DMS 273 (cell line): ENCODE measurements around the gene DEPDC1.
"Not testable (repeated sequence)": the region's sequence is repeated elsewhere in the genome, so short reads cannot be mapped to it uniquely, and the experiment has no call there.

ENCODE experiments used
- DNase-seq: peaks from one replicate; lab custom pipeline; 2025; ENCODE audit not compliant: unreplicated experiment; lab: John Stamatoyannopoulos, UW

DEPDC1 gene

DNA sequence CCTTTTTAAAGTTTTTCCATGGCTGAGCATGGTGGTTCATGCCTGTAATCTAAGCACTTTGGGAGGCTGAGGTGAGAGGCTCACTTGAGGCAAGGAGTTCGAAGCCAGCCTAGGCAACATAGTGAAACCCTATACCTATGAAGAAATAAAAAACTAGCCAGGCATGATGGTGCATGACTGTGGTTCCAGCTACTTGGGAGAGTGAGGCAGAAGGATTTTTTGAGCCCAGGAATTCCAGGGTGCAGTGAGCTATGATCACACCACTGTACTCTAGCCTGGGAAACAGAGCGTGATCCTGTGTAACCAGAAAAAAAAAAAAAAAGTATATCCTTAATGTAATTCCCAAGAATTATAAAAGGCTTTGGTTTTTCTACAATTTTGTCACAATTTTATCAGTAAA, 17.4 kb downstream of the DEPDC1 start:
- DNase-seq = no peak

DNA sequence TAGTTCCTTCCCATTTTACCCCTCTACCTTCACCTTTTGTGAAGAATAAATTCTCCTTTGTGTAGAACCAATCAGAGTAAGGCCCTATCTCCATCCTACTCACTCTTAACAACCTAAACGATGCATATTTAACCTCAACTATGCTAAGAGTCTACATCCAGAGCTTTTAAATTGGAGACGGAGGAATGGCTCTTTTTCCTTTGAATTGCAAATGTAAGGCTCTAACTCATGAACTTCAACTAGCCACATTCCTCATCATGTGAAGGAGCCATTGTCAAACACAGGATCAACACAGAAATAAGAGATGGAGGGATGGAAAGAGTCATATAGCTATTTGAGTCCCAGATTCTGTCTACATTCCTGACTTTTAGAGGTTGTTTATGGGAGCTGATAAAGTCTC, 18.2 kb downstream of the DEPDC1 start:
- DNase-seq = no peak

DNA sequence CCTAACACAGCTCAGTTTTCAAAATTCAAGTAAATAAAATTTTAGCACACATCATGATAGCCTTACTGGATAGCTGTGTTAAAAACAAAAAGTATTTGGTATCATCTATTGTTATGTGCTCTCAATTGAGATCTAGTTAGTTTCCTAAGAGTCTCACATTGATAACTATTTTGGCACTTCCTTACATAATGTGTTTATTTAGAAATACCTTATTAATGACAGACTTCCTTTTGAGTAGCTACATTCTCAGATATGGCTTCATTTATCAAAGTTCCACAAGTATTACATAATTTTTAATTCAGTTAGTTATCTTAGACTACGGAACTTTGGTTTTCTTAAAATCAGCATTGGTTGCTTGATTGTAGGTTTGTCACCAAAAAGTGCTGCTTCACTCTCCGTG, 20.3 kb downstream of the DEPDC1 start:
- DNase-seq = not testable (repeated sequence)

DNA sequence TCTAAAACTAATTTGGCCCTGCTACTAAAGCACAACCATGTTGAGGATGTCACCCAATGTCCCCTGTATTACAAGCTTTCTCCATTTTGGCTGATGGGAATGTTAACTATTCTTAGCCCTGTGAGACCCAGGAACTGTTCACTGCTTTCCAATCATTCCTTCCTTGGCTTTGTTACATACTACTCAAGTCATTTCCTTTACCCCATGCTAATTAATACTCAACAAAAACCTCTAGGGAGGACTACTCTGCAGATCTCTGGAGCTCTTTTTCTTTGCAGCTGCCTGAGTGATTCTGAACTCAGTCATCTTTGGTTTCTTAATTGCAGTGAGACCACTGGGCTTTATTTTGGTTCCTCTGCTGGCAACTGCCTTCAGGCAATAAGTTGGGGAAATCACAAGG, 23.8 kb downstream of the DEPDC1 start:
- no peak for DNase-seq

DNA sequence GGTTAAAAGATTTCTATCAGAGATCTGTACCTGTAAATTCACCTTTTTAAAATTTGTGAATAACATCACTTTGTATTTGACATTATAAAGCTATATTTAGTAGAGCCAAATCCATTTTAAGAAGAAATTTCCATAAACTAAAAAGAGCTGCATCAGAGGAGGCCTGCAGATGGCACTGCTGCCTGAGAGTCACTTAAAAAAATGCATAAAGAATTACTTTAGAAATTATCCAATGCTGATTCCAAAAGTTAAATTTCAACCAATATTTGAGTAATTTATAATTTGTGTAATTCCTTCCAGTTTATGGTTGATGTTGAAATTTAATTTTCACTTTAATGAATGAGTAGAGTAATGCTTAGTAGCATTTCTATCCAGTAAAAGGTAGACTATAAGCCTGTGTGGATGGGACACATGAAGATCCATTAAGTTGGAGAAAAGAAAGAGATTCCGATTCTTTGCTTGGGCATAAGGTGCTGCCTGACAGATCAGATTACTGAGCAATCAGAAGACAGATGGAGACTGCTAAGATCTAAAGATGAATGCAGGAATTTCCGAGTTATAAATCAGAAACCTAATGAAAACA, 26.4 kb downstream of the DEPDC1 start:
- peak; percentile 54 for DNase-seq

DNA sequence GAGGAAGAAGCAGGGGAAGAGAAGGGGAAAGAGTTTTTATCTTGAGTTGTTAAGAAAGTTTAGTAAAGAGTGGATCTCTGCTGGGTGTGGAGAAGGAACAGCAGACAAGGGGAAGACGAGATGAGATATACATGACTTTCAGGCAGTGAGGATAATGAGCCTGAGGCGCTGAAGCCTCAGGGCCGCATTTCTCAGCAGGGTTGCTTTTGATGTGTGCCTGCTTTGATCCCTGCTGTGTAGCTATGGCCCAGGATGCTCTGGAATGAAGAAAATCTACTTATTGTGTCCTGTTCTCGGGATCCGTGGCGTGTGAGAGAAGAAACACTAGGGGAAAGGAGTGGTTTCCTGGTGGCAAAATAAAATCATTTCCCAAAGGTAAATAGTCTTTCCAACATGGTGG, 32.0 kb downstream of the DEPDC1 start:
- no peak for DNase-seq

DNA sequence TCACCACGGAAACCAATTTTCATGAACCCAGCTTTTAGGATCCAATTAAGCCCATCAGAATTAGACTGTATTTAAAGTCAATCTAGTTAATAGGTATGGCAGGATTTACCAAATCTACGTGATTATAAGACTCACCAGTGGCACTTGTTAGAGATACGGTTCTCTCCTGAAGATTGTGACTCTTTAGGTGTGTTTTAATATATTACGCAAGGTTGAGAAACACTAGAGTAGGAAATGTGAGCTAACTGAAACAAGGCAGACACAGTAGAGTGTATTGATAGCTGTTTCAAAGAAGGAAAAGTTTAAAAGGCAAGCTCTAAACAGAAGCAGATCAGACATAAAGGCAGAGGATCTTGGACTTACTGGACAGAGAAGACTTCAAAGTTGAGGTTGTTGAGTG, 35.9 kb downstream of the DEPDC1 start:
- no peak for DNase-seq

DNA sequence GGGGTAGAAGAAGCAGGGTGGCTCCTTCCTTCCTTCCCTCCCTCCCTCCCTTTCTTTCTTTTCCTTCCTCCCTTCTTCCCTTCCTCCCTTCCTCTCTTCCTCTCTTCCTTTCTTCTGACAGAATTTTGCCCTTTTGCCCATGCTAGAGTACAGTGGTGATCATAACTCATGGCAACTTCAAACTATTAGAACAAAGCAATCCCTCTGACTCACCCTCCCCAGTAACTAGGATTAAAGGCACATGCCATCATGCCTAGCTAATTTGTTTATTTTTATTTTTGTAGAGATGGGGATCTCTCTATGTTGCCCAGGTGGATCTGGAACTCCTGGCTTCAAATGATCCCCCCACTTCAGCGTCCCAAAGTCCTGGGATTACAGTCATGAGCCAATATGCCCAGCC, 37.1 kb downstream of the DEPDC1 start:
- DNase-seq = no peak

DNA sequence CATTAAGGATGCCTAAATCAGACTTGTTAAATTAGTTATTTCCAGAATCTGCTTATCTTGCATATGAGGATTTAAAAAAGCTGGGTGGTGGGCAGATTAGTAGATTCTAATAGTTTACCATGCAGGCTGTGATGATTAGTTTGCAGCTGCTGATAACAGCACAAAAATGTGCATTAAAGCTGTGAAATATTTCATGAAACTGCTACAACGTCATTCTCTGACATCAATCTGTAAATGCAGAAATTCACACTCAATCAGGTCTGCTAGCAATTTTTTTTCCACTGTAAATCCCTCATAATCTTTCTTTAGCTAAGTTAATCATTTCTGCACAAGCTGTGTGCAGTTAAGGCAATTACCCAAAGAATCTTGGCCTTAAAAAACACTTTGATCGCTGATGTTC, 37.8 kb downstream of the DEPDC1 start:
- DNase-seq = no peak

DNA sequence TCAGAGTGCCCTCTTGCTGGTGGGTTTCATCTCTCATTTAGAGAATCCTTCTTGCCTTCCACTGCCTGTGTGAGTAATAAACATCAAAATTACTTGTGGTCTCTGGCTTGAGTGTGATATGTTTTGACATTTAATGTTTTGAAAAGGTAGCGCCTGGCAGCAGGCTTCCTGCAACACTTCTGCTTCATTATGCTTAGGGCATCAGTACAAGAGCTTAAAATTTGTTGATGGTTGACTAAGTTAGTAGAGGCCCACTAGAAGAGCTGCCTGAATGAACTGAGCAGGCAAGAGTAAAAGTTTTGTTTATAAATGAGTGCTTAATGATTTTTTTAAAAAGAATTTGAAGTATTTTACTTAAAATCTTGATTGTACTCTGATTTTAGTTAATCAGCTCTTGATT, 40.7 kb downstream of the DEPDC1 start:
- DNase-seq = no peak

DNA sequence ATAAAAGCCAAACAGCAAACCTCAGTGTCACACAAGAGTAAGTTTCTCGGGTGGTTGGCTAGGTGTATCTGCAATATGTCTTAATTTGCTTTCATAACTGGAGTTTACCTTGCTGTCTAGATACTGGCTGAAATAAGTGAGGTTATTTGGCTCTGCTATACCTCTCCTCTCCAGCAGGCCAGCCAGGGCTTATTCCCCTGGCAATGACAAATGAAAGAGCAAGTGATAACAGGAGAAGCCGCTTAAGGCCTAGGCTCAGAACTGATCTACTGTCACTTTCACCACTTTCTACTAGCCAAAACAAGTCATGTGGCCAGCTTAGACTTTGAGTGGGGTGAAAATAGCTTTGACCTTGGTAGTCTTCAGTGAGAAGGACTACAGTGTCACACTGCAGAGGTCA, 42.3 kb downstream of the DEPDC1 start:
- peak; percentile 11 for DNase-seq

DNA sequence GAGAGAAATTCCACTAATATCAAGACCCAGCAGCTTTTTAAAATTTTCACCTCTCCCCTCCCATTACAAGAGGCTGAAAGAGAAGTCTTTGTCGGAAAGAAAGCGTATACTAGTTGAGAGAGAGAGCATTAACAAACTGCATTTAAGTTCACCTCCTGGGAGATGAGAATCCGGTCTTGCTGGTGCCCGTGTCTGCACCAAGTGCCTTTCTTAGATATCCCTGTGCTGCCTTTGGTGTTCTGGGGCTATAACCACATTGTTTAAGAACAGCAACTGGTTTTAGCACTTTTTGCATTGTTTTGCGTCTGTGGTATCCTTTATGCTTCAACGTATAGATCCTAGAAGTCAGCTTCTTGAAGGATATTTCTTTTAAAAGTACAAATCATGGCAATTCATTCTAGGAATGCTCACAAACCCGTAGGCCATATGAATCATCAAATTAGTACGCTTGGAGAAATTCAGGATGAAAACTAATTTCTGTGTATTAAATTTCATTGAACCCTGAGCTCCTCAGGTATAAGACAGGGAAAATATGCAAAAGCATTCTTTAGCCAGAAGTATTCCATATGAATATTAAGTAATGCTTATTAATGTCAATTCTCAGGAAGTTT, 43.7 kb downstream of the DEPDC1 start:
- no peak for DNase-seq

DNA sequence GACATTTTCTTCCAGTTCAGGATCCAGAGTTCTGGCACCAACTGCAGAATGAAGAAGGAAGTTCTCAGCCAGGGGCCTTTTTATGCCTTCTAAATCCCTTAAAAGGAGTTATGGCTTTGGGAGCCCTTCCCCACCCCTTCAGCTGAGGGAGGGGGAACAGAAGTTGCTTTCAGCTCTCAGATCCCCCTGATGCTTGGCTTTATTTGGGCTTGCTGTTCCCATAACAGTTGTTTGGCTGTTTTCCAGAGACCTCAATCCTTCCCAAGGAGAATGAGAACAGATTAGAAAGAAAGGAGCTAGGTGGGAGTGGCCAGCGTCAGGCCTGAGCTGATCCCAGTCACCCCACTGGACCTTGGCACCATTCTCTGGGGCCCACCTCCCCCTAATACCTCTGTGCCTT, 47.0 kb downstream of the DEPDC1 start, which contains the start of gene RPE65:
Gene RPE65, minus strand, starts transcription at position 54 of the 400 bp plus-strand sequence. Its CDS starts 49 bp downstream, at position 5.
- peak; percentile 55 for DNase-seq

DNA sequence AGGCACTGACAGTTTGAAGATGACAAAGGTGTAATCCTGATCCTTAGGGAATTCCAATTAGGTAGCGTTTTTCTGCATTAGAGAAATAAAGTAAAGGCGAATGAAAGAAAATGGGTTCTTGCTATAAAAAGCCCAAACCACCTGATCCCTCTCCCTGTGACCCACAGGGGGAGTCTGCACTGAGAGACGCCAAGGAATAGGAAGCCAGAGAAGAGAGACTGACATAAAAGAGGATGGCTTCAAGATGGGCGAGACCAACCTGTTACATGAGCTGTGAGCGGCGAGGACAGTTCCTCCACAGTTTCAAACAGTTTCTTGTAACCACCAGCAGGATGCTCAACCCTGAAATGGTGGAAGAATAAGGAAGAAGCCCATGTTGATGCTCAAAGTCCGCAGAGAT, 48.5 kb downstream of the DEPDC1 start:
- no peak for DNase-seq

DNA sequence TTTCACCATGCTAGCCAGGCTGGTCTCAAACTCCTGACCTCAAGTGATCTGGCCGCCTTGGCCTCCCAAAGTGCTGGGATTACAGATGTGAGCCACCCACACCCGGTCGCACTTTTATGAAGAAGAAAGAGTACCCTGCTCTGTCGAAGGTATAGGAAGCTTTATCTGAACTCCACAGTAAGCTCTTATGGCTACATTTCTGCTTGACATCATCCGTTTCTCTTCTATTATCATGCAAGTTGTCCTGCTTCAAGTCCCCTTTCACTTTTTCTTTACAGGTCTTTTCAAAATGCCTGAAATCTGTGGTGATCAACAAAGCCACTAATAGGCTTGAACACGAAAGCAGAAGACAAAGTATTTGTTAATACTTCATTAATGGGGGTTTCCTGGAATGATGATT, 51.2 kb downstream of the DEPDC1 start:
- no peak for DNase-seq

DNA sequence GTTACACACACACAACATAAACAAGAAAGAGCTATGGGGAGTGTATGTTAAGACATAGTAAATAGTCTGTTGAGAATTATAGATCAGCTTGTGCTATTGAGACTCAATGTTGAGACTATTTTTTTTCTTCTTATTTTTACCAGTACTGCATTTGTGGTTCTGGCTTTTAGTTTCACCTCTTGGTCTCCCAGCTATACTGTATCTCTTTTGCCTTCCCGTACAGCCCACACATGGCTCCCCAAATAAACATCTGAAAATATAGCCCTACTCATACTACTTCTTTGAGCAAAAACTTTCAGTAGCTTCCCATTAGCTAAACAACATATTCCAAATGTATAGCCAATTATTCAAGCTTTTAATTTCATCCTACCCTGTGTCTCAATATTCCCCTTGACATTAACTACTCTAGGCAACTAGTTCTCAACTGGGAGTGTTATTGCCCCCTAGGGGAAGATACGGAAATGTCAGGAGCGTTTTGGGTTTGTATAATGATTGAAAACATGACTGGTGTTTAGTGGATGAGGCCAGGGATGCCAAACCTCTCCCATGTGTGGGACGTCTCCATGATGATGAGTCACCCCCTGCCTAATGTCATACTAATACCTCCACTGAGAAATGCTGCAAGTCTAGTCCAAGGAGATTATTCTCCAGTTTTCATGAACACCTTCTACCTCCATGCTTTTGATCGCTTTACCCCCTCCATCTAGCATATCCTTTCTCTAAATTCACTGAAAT, 53.9 kb downstream of the DEPDC1 start:
- peak; percentile 73 for DNase-seq

DNA sequence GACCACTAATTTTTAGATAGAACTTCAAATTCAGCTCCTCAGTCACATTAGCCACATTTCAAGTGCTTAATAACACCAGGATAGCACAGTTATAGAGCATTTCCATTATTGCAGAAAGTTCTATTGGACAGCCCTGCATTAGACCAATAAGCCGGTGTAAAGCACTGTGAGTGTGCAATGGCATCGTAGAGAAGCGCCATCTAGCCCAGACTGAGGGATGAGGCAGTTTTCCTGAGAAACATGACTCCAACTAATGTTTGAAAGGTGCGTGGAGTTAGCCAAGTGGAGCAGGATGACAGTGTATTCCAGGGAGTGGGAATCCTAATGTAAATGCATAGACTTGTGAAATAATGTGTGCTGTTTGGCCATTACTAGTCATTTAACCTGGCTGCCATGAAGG, 54.9 kb downstream of the DEPDC1 start:
- no peak for DNase-seq

DNA sequence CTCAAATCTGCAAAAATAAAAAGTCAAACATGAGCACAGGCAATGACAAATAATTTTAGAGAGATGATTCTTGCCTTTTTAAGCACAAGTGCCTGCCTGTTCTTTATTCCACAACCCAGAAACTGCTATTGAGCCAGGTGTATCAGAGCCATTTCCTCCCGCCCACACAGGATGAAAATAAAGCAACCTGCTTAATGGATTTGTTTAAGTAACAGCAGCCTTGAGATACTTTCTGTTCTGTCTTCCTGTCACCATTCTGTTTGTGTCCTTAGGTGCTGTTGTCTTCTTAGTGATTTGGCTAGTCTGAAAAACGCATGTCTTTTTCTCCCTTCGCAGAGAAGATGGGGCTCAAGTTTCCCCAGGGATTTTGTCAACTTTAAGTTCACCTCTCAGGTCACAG, 58.6 kb downstream of the DEPDC1 start:
- no peak for DNase-seq

DNA sequence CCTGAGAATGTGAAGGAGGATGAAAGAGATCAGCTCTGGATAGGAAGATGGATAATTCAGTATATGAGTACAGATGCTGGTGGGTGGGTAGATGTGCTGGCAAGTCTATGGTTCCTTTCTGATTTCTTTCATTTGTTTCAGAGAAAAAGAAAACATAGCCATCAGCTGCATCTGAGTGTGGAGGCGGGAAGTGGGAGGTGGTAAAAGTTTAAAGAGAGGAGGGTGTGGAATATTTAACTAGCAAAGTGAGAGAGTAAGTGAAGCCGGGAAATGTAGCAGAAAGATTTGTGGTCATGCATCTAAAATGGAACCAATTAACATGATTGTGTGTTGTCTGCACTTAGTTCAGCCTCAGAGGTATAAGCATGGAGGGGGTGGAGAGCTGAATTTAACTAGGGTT, 63.5 kb downstream of the DEPDC1 start:
- DNase-seq = no peak

DNA sequence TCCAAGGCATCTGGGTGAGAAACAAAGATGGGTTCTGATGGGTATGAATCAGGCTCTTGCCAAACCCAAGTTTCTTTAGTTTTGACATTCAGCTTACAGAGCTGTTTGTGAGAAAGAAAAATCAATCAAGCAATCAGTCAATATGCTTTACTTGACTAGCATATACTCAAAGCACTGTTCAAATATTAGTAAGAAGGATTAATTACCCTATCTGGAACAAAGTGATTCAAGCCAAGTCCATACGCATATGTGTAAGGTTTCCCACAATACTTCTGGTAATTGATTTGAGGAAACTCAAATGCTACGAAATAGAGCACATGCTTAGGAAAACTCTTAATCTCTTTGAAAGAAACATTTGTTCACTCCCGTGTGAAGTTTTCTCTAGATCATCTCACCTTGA, 65.8 kb downstream of the DEPDC1 start:
- DNase-seq = no peak

DNA sequence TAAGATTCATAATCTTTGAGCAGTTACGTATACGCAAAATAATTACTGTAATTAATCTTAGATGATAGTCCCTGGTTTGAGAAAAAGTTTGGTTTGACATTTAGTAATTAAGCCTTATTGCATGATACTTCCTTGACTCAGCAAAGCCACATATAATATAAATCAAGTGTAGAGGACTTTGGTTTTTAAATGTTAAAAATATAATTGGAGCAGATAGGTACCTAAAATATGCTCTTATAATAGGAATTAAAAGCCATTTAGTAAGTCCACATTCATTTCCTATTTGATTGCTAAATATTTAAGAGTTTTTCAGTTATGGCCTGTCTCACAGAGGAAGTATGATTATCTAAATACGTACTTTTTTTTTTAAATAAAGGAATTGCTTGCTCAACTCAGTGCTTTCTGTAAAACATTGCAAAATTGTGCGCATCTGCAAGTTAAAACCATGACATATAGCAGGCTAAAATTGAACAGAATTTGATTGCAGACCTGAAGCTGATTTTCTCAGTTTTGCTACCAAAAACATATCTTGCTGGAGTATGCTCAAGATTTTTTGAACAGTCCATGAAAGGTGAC, 67.6 kb downstream of the DEPDC1 start:
- no peak for DNase-seq

DNA sequence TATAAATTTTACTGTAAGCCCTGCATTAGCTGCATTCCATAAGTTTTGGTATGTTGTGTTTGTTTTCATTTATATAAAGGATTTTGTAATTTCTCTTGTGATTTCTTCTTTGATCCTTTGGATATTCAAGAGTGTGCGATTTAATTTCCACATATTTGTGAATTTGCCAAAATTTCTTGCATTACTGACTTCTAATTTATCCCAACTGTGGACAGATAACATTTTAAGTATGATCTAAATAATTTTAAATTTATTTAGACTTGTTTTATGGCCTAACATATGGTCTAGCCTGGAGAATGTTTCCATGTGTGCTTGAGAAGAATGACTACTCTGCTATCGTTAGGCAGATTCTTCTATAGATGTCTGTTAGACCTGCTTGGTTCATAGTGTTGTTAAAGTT, 70.3 kb downstream of the DEPDC1 start:
- DNase-seq = no peak
